ENCODE data around the gene TSPO2.

GRCh38 chr6:41025966-41026530, 16.2 kb upstream of the TSPO2 start:
- no peak for TF ChIP-seq CTCF (conservative IDR thresholded peaks at IDR 0.05; ENCODE audit: low read depth, low read length)
- TF ChIP-seq EZH2 (IDR thresholded peaks at IDR 0.05; ENCODE audit: borderline replicate concordance, low read depth, low read length, poor library complexity, severe bottlenecking) = no peak
